ENCODE data around the gene ZC3HAV1.

ZC3HAV1 gene

DNA sequence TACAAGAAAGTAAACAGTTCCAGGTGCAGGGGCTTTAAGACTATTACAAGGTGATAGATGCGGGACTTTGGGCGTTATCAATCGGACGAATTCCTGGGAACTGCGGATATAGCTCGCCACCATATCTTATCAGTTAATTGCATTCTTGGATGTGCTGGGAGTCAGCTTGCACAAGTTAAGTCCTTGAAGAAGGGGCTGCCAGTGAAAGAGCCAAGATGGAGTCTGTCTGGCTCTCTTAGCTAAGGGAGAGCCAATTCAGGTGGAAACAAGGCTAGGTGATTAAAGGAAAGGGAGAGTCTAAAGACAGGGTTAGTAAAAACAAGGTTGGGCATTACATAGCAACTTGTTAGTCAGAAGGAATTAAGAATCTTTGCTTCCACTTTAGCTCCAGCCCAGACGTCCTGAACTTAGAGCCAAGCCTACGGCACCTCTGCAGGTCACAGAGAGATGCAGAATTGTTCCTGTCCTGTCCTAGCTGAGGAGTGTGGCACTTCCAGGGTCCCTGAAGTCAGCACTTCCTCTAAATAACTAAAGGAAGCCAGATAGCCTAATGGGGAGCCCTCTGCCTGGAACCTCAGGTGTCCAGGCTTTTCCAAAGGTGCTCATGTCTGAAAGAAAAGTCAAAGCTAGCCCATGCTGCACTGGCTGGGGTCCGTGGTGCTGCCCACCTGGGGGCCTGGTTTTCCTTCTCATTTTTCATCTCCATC is 17.3 kb downstream of the ZC3HAV1 start:
- no peak overlapping the region for H3K4me3 ChIP-seq (replicated peaks; ENCODE audit: insufficient read depth, low read length)
- H3K27ac ChIP-seq (replicated peaks), result no peak overlapping the region
- no peaks in the 10 kb centered on the region for H3K27me3 ChIP-seq (ENCODE audit: insufficient read depth, poor library complexity, severe bottlenecking)
- no peak for DNase-seq (ENCODE audit: low read depth in 1 of 2, low spot score in 1 of 2)
- TF ChIP-seq GABPA (IDR thresholded peaks at IDR 0.05; ENCODE audit: low read depth) (no peak), SPI1 (IDR thresholded peaks at IDR 0.05; ENCODE audit: borderline replicate concordance, low read depth) (peak; percentile 70), POLR2AphosphoS5 (IDR thresholded peaks at IDR 0.05; ENCODE audit: low read depth) (no peak)
- TF ChIP-seq, protein P1, sequence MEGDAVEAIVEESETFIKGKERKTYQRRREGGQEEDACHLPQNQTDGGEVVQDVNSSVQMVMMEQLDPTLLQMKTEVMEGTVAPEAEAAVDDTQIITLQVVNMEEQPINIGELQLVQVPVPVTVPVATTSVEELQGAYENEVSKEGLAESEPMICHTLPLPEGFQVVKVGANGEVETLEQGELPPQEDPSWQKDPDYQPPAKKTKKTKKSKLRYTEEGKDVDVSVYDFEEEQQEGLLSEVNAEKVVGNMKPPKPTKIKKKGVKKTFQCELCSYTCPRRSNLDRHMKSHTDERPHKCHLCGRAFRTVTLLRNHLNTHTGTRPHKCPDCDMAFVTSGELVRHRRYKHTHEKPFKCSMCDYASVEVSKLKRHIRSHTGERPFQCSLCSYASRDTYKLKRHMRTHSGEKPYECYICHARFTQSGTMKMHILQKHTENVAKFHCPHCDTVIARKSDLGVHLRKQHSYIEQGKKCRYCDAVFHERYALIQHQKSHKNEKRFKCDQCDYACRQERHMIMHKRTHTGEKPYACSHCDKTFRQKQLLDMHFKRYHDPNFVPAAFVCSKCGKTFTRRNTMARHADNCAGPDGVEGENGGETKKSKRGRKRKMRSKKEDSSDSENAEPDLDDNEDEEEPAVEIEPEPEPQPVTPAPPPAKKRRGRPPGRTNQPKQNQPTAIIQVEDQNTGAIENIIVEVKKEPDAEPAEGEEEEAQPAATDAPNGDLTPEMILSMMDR (IDR thresholded peaks at IDR 0.05; ENCODE audit: insufficient read depth, low read length), result no peak
- TF ChIP-seq, protein P2, sequence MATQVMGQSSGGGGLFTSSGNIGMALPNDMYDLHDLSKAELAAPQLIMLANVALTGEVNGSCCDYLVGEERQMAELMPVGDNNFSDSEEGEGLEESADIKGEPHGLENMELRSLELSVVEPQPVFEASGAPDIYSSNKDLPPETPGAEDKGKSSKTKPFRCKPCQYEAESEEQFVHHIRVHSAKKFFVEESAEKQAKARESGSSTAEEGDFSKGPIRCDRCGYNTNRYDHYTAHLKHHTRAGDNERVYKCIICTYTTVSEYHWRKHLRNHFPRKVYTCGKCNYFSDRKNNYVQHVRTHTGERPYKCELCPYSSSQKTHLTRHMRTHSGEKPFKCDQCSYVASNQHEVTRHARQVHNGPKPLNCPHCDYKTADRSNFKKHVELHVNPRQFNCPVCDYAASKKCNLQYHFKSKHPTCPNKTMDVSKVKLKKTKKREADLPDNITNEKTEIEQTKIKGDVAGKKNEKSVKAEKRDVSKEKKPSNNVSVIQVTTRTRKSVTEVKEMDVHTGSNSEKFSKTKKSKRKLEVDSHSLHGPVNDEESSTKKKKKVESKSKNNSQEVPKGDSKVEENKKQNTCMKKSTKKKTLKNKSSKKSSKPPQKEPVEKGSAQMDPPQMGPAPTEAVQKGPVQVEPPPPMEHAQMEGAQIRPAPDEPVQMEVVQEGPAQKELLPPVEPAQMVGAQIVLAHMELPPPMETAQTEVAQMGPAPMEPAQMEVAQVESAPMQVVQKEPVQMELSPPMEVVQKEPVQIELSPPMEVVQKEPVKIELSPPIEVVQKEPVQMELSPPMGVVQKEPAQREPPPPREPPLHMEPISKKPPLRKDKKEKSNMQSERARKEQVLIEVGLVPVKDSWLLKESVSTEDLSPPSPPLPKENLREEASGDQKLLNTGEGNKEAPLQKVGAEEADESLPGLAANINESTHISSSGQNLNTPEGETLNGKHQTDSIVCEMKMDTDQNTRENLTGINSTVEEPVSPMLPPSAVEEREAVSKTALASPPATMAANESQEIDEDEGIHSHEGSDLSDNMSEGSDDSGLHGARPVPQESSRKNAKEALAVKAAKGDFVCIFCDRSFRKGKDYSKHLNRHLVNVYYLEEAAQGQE (IDR thresholded peaks at IDR 0.05; ENCODE audit: insufficient replicate concordance, low read depth), result no peak

DNA sequence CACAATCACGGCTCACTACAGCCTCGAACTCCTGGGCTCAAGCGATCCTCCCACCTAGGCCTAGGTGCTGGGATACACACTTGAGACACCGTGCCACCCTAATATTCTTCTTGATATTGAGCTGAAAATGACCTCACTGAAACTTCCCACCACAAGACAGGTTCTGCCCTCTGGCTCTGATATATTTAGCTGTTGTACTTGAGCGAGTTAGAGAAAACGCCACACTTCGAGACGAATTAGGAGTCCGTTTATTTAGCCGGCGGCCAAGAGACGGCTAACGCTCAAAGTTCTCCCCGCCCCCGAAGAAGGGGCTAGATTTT is 17.9 kb downstream of the ZC3HAV1 start:
- Histone ChIP-seq H3K27ac (replicated peaks) (no peak overlapping the region), H3K27me3 (ENCODE audit: insufficient read depth, poor library complexity, severe bottlenecking) (no peaks in the 10 kb centered on the region), H3K4me3 (replicated peaks; ENCODE audit: insufficient read depth, low read length) (no peak overlapping the region)
- DNase-seq (ENCODE audit: low read depth in 1 of 2, low spot score in 1 of 2), result no peak
- TF ChIP-seq GABPA (IDR thresholded peaks at IDR 0.05; ENCODE audit: low read depth) (no peak), POLR2AphosphoS5 (IDR thresholded peaks at IDR 0.05; ENCODE audit: low read depth) (no peak), SPI1 (IDR thresholded peaks at IDR 0.05; ENCODE audit: borderline replicate concordance, low read depth) (no peak)
- TF ChIP-seq, protein P1 (IDR thresholded peaks at IDR 0.05; ENCODE audit: insufficient read depth, low read length), result no peak
- TF ChIP-seq, protein P2 (IDR thresholded peaks at IDR 0.05; ENCODE audit: insufficient replicate concordance, low read depth), result no peak

DNA sequence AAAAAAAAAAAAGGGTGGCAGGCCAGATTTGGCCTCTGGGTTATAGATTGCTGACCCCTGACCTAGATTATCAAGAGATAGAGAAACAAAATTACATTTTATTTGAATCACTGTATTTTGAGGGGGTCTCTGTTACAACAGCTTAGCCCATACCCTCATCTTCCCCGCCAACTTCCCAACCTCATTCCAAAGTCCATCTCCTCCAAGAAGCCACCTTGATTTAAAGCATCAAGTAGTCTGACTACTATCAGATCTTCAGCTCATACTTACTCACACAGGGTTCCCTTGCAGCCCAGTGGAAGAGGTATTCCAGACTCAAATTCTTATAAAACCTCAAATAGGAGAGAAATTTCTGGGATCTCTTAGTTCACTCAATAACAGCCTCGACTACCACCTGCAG is 20.4 kb downstream of the ZC3HAV1 start:
- Histone ChIP-seq H3K27me3 (ENCODE audit: insufficient read depth, poor library complexity, severe bottlenecking) (no peaks in the 10 kb centered on the region), H3K4me3 (replicated peaks; ENCODE audit: insufficient read depth, low read length) (no peak overlapping the region), H3K27ac (replicated peaks) (no peak overlapping the region)
- no peak for DNase-seq (ENCODE audit: low read depth in 1 of 2, low spot score in 1 of 2)
- TF ChIP-seq, protein P1 (IDR thresholded peaks at IDR 0.05; ENCODE audit: insufficient read depth, low read length), result no peak
- TF ChIP-seq GABPA (IDR thresholded peaks at IDR 0.05; ENCODE audit: low read depth) (no peak), POLR2AphosphoS5 (IDR thresholded peaks at IDR 0.05; ENCODE audit: low read depth) (no peak), SPI1 (IDR thresholded peaks at IDR 0.05; ENCODE audit: borderline replicate concordance, low read depth) (no peak)
- TF ChIP-seq, protein P2 (IDR thresholded peaks at IDR 0.05; ENCODE audit: insufficient replicate concordance, low read depth), result no peak

All from HL-60 (cell line).